Measurements from ENCODE around the gene CREB3. TPM values are rescaled to one million over a fixed set of nuclear protein-coding genes. Genes with fewer than 3 reads are reported as not detected.

The CREB3 gene
- total RNA-seq, 4 donors from 2014 or later: 17.8 to 39.6 (median 26.2) TPM

DNA sequence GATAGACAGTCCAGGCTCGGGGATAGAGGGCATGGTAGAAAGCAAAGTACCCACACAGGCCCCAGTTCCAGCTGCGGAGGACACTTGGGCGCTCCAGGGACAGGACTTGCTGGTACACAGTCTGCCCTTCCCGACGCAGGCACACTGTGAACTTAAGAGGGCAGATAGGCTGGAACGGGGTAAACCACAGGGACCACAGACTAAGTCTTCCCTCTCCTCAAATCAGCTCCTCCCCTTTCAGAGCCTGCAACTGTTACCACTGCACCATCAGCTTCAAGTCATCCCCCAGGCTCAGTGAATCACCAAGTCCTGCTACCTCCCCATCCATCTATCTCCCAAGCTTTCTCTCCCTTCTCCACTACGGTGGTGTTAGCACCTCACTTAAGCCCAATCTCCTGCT lies 9.3 kb downstream of the CREB3 start:
- ATAC-seq (no peak), DNase-seq (no peak)
- in situ Hi-C loops (cut with MboI; ENCODE audit: low sequenced_read_pairs in 4 of 4) (loop anchor here in 1 of 4 donors (25.0 kb wide), 1 partner anchor 254 kb away; the partner anchor contains the start of gene RUSC2), intact Hi-C loops (cut with DNase I; ENCODE audit: low total_unique reads) (no loop called here)
- H3K36me3 ChIP-seq: peaks cover 0 to 78% of the 10 kb centered on the region in 2 donors
- H3K27ac ChIP-seq: peak overlapping the region in 1 of 4 donors; percentile 14
- H3K9me3 ChIP-seq: no peaks in the 10 kb centered on the region
- no peak for TF ChIP-seq POLR2A (IDR thresholded peaks at IDR 0.05)
- TF ChIP-seq, protein P1, sequence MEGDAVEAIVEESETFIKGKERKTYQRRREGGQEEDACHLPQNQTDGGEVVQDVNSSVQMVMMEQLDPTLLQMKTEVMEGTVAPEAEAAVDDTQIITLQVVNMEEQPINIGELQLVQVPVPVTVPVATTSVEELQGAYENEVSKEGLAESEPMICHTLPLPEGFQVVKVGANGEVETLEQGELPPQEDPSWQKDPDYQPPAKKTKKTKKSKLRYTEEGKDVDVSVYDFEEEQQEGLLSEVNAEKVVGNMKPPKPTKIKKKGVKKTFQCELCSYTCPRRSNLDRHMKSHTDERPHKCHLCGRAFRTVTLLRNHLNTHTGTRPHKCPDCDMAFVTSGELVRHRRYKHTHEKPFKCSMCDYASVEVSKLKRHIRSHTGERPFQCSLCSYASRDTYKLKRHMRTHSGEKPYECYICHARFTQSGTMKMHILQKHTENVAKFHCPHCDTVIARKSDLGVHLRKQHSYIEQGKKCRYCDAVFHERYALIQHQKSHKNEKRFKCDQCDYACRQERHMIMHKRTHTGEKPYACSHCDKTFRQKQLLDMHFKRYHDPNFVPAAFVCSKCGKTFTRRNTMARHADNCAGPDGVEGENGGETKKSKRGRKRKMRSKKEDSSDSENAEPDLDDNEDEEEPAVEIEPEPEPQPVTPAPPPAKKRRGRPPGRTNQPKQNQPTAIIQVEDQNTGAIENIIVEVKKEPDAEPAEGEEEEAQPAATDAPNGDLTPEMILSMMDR (IDR thresholded peaks at IDR 0.05 in 4 of 5, conservative IDR thresholded peaks at IDR 0.05 in 1 of 5): no peak
- peaks cover 20 to 28% of the 10 kb centered on the region in 2 donors for H3K4me1 ChIP-seq
- no peaks in the 10 kb centered on the region for H3K27me3 ChIP-seq
- H3K4me3 ChIP-seq: no peak overlapping the region

DNA sequence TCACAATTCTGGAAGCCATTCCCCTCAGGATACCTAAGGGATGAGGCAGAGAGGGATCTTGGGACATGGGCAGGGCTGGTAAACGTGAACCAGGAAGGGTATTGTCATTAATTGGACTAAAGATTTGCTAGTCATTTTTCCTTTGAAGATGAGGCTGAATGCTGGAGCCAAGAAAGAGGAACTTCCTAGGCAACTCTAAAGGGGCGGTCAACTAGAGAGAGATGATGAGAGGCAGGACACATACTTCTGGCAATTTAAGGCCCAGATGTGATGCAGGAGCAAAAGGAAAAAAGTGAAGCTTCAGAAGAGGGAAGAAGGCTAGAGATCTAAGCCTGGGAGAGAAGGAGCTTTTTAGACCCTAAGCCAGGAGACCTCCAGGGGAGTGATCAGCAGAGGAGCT lies 11.0 kb downstream of the CREB3 start:
- intact Hi-C loops (cut with DNase I; ENCODE audit: low total_unique reads) (no loop called here), in situ Hi-C loops (cut with MboI; ENCODE audit: low sequenced_read_pairs in 4 of 4) (loop anchor here in 1 of 4 donors (25.0 kb wide), 1 partner anchor 256 kb away; the partner anchor contains the start of gene RUSC2)
- Histone ChIP-seq H3K4me1 (peaks cover 32 to 42% of the 10 kb centered on the region in 2 donors), H3K36me3 (peaks cover 0 to 61% of the 10 kb centered on the region in 2 donors), H3K27me3 (no peaks in the 10 kb centered on the region), H3K4me3 (no peak overlapping the region), H3K9me3 (no peaks in the 10 kb centered on the region), H3K27ac (peak overlapping the region in 2 of 4 donors; percentile 95 to 97)
- no peak for DNase-seq
- TF ChIP-seq, protein P1 (IDR thresholded peaks at IDR 0.05 in 4 of 5, conservative IDR thresholded peaks at IDR 0.05 in 1 of 5): no peak
- TF ChIP-seq POLR2A (IDR thresholded peaks at IDR 0.05): no peak
- ATAC-seq: no peak

DNA sequence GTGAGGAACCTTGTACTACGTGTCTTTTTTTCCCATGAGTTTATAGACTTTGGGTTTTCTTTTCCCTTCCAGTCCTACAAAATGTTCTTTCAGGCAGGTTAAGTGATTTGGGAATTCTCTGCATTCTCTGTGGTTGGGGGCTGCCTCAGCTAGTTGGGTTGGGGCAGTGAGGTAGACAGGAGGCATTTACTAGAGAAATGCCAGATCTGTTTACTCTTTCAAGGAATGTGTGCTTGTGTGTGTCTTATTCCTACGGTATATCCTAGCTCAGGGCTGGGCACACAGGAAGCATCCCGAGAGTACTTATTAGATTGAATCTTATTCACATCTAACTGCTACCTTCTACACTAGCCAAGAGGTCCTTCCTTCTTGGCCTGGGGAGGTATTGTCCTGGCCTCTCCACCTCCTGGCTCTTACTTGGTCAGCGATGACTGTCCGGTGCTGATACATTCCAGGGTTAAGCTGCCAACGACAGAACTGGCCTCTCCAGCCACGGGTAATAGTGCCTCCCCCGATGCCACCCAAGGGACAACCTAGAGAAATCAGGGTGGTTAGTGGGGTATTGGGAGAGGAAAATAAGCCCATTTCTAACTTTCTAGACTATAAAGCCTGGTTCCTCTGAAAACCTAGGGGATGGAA lies 11.5 kb downstream of the CREB3 start:
- DNase-seq (no peak), ATAC-seq (no peak)
- no peaks in the 10 kb centered on the region for H3K27me3 ChIP-seq
- no peak for TF ChIP-seq POLR2A (IDR thresholded peaks at IDR 0.05)
- TF ChIP-seq, protein P1 (IDR thresholded peaks at IDR 0.05 in 4 of 5, conservative IDR thresholded peaks at IDR 0.05 in 1 of 5): no peak
- H3K4me3 ChIP-seq: no peak overlapping the region
- H3K9me3 ChIP-seq: no peaks in the 10 kb centered on the region
- peaks cover 0 to 55% of the 10 kb centered on the region in 2 donors for H3K36me3 ChIP-seq
- in situ Hi-C loops (cut with MboI; ENCODE audit: low sequenced_read_pairs in 4 of 4) (loop anchor here in 1 of 4 donors (25.0 kb wide), 1 partner anchor 257 kb away; the partner anchor contains the start of gene RUSC2), intact Hi-C loops (cut with DNase I; ENCODE audit: low total_unique reads) (no loop called here)
- H3K4me1 ChIP-seq: peaks cover 32 to 42% of the 10 kb centered on the region in 2 donors
- H3K27ac ChIP-seq: peak overlapping the region; percentile 14 to 97 (median 59)

DNA sequence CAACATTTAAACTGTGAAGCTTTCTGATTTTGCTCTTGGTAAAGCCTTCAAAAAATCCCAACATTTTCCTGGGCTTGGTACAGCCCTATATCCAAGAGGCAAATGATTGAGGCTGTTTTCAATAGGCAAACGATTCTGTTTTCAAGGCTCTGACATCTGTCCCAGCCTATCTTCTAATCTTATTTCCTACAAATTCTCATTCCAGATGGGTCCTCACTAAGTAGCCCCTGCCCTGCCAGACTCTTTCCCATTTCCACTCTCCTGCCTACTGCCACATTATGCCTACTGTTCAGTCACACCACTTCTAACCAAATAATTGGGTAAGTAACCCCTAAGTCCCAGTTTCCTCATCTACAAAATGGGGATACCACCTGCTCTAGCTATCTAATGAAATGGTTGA lies 13.1 kb downstream of the CREB3 start:
- no peak for TF ChIP-seq POLR2A (IDR thresholded peaks at IDR 0.05)
- TF ChIP-seq, protein P1 (IDR thresholded peaks at IDR 0.05 in 4 of 5, conservative IDR thresholded peaks at IDR 0.05 in 1 of 5): no peak
- Histone ChIP-seq H3K4me3 (peak overlapping the region; percentile 81 to 99 (median 85)), H3K27ac (peak overlapping the region in 3 of 4 donors; percentile 88 to 97 (median 95)), H3K27me3 (no peaks in the 10 kb centered on the region), H3K36me3 (peaks cover 0 to 42% of the 10 kb centered on the region in 2 donors), H3K9me3 (no peaks in the 10 kb centered on the region), H3K4me1 (peaks cover 40 to 50% of the 10 kb centered on the region in 2 donors)
- in situ Hi-C loops (cut with MboI; ENCODE audit: low sequenced_read_pairs in 4 of 4) (loop anchor here in 1 of 4 donors (25.0 kb wide), 1 partner anchor 258 kb away; the partner anchor contains the start of gene RUSC2), intact Hi-C loops (cut with DNase I; ENCODE audit: low total_unique reads) (no loop called here)
- DNase-seq (no peak), ATAC-seq (no peak)
